WERI-Rb-1 (cell line): ENCODE measurements around the gene TMEM131L.

Source experiments
- DNase-seq: peaks from one replicate; pipeline ENCODE4 v3.0.0-alpha.2; 2020
- H3K27ac ChIP-seq: fragments of 250-450 bp; sonication (Bioruptor Pico); 2 replicates; pipeline ENCODE4 v1.5.1; 2020; ENCODE audit warnings: mild to moderate bottlenecking, moderate library complexity
- H3K27me3 ChIP-seq: fragments of 250-450 bp; sonication (Bioruptor Pico); 2 replicates; pipeline ENCODE4 v1.5.1; 2021; ENCODE audit warnings: mild to moderate bottlenecking, low read depth, moderate library complexity; ENCODE audit not compliant: insufficient read depth, severe bottlenecking
- H3K36me3 ChIP-seq: fragments of 250-450 bp; sonication (Bioruptor Pico); 2 replicates; pipeline ENCODE4 v1.5.1; 2020; ENCODE audit warnings: mild to moderate bottlenecking, moderate library complexity
- H3K4me3 ChIP-seq: 2 replicates; pipeline ENCODE4 v1.5.1; 2011; ENCODE audit warnings: low read depth, mild to moderate bottlenecking, control low read depth, low read length
- H3K9me3 ChIP-seq: fragments of 250-450 bp; sonication (Bioruptor Pico); 2 replicates; pipeline ENCODE4 v1.5.1; 2021; ENCODE audit warnings: mild to moderate bottlenecking, moderate library complexity; ENCODE audit not compliant: severe bottlenecking
- CTCF ChIP-seq: IDR thresholded peaks from 2 replicates; pipeline ENCODE4 v1.5.1; 2011; ENCODE audit warnings: low read depth, mild to moderate bottlenecking, control low read depth, inconsistent platforms, low read length

TMEM131L gene

GRCh38 chr4:153611679-153612078, 145.5 kb downstream of the TMEM131L start:
- Histone ChIP-seq H3K4me3 (no peak overlapping the region), H3K27me3 (no peaks in the 10 kb centered on the region), H3K9me3 (no peaks in the 10 kb centered on the region), H3K36me3 (no peaks in the 10 kb centered on the region), H3K27ac (no peak overlapping the region)
- DNase-seq, result no peak
- no peak for TF ChIP-seq CTCF

- TF ChIP-seq CTCF, result no peak
Observed at GRCh38 chr4:153612878-153613277, 146.7 kb downstream of the TMEM131L start.

GRCh38 chr4:153616006-153616555, 149.9 kb downstream of the TMEM131L start:
- Histone ChIP-seq H3K4me3 (no peak overlapping the region), H3K27me3 (no peaks in the 10 kb centered on the region), H3K36me3 (no peaks in the 10 kb centered on the region), H3K27ac (no peak overlapping the region), H3K9me3 (no peaks in the 10 kb centered on the region)
- no peak for DNase-seq
- no peak for TF ChIP-seq CTCF

More at GRCh38 chr4:153612878-153613277, 146.7 kb downstream of the TMEM131L start:
- Histone ChIP-seq H3K27me3 (no peaks in the 10 kb centered on the region), H3K27ac (no peak overlapping the region), H3K36me3 (no peaks in the 10 kb centered on the region), H3K9me3 (no peaks in the 10 kb centered on the region), H3K4me3 (no peak overlapping the region)
- no peak for DNase-seq

- no peaks in the 10 kb centered on the region for H3K9me3 ChIP-seq
- H3K27ac ChIP-seq, result no peak overlapping the region
- no peaks in the 10 kb centered on the region for H3K27me3 ChIP-seq
- TF ChIP-seq CTCF, result no peak
- no peak for DNase-seq
- H3K36me3 ChIP-seq, result no peaks in the 10 kb centered on the region
- no peak overlapping the region for H3K4me3 ChIP-seq
Observed at GRCh38 chr4:153618833-153619232, 152.7 kb downstream of the TMEM131L start.

- TF ChIP-seq CTCF, result no peak
- H3K9me3 ChIP-seq, result no peaks in the 10 kb centered on the region
- no peak for DNase-seq
- no peak overlapping the region for H3K27ac ChIP-seq
- H3K36me3 ChIP-seq, result no peaks in the 10 kb centered on the region
- H3K4me3 ChIP-seq, result no peak overlapping the region
- no peaks in the 10 kb centered on the region for H3K27me3 ChIP-seq
Observed at GRCh38 chr4:153619811-153620210, 153.7 kb downstream of the TMEM131L start.

GRCh38 chr4:153620352-153620751, 154.2 kb downstream of the TMEM131L start:
- DNase-seq, result no peak
- TF ChIP-seq CTCF, result no peak
- Histone ChIP-seq H3K27me3 (no peaks in the 10 kb centered on the region), H3K4me3 (no peak overlapping the region), H3K9me3 (no peaks in the 10 kb centered on the region), H3K36me3 (no peaks in the 10 kb centered on the region), H3K27ac (no peak overlapping the region)
